ENCODE measurements around the gene DCAF12.

DNA sequence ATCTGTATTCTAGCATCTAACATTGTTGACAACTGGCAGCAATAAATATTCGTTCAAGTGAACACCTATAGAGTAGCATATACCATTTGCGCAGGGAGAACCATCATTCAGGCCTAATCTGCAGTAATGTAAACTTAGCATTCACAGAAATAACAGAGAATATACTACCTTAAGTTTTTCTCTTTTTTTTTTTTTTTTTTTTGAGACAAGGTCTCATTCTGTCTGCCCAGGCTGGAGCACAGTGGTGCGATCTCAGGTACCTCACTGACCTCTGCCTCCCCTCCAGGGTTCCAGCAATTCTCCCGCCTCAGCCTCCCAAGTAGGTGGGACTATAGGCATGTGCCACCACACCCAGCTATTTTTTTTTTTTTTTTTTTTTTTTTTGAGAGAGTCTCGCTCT is 89.9 kb downstream of the DCAF12 start:
- TF ChIP-seq POLR2A (IDR thresholded peaks at IDR 0.05) (no peak), POLR2AphosphoS5 (IDR thresholded peaks at IDR 0.05) (no peak), EP300 (IDR thresholded peaks at IDR 0.05) (no peak)
- TF ChIP-seq, protein P1, sequence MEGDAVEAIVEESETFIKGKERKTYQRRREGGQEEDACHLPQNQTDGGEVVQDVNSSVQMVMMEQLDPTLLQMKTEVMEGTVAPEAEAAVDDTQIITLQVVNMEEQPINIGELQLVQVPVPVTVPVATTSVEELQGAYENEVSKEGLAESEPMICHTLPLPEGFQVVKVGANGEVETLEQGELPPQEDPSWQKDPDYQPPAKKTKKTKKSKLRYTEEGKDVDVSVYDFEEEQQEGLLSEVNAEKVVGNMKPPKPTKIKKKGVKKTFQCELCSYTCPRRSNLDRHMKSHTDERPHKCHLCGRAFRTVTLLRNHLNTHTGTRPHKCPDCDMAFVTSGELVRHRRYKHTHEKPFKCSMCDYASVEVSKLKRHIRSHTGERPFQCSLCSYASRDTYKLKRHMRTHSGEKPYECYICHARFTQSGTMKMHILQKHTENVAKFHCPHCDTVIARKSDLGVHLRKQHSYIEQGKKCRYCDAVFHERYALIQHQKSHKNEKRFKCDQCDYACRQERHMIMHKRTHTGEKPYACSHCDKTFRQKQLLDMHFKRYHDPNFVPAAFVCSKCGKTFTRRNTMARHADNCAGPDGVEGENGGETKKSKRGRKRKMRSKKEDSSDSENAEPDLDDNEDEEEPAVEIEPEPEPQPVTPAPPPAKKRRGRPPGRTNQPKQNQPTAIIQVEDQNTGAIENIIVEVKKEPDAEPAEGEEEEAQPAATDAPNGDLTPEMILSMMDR (IDR thresholded peaks at IDR 0.05): no peak
